Dedifferentiated amniotic fluid mesenchymal stem cell (primary cell): Measurements from ENCODE around the gene SHROOM2.
"Not testable (repeated sequence)": the region's sequence is repeated elsewhere in the genome, so short reads cannot be mapped to it uniquely, and the experiment has no call there.

Experiments
- DNase-seq: peaks from one replicate; pipeline ENCODE4 v3.0.0-alpha.2; 2016; ENCODE audit errors: extremely low spot score

Gene SHROOM2

GRCh38 chrX:9781941-9782340 is 4.3 kb upstream of the SHROOM2 start:
- no peak for DNase-seq

GRCh38 chrX:9784332-9784731 is 1.9 kb upstream of the SHROOM2 start:
- no peak for DNase-seq

GRCh38 chrX:9785254-9785943 is 830 bp upstream of the SHROOM2 start:
- no peak for DNase-seq

GRCh38 chrX:9786798-9787635 is 788 bp downstream of the SHROOM2 start:
- no peak for DNase-seq

- DNase-seq = no peak
Observed at GRCh38 chrX:9788911-9789310, 2.7 kb downstream of the SHROOM2 start.

GRCh38 chrX:9789555-9789954 is 3.3 kb downstream of the SHROOM2 start:
- DNase-seq = no peak

DNA sequence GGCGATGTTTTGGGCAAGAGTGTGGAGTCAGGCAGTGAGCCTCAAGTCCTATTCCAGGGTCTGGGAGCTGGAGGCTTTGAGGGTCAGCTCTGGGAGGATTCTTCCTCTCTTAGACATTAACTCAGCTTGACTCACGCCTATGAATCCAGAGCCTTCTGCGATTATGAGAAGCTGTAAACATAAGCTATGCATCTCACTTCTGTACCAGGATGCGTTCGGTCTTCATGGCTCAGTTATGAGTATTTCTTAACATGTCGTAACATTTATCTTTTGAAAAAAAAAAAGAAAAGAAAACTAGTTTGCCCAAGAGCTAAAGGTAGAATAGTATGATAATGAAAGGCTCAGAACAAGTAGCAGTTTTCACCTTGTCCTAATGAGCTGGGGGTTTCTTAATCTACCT is 4.6 kb downstream of the SHROOM2 start:
- no peak for DNase-seq

- no peak for DNase-seq
Observed at GRCh38 chrX:9794495-9794894, 8.3 kb downstream of the SHROOM2 start.

DNA sequence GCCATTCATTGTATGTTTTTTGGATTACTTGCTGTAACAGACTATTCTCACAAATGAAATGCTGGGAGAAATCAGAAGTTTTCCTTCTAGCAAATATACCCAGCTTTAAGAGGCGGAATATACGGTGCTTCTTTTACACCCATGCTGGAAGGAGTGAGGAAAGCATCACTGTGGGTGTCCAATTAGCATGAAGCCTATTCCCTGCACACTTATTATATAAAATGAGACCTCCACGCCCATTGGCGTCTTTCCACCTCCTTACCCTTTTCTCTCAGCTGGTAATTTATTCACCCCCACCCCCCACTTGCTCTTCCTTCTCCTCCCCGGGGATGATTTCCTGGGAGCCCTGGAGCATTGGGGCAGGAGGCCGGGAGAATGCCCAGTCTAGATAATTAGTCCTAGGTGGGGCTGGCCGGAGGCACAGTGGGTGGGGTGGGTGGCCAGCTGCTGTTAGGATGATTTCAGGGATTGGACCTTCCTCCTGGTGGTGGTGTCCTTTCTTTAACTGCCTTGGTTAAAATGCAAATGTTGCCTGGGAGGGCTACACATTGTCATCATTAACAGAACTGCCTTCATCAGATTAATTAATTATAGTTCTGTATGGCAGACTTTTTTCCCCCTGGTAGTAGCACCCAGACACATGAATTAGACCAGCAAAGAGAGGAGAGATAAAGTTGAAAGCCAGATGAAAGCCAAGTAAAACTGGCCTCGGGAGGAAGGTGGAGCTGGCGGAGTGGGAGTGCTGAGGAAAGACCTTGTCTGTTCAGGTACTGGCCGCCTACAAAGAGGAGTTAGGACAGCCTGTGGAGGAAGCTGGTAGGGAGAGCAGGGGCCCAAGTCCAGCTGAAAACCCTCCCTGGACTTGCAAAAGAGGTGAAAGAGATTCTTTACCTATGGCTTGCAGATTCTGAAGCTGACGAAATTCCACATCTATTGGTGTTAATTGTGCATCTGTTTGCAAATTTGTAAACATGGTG is 11.4 kb downstream of the SHROOM2 start:
- no peak for DNase-seq

- no peak for DNase-seq
Observed at GRCh38 chrX:9802737-9803136, 16.5 kb downstream of the SHROOM2 start.

- no peak for DNase-seq
Observed at GRCh38 chrX:9804444-9804843, 18.2 kb downstream of the SHROOM2 start.

DNA sequence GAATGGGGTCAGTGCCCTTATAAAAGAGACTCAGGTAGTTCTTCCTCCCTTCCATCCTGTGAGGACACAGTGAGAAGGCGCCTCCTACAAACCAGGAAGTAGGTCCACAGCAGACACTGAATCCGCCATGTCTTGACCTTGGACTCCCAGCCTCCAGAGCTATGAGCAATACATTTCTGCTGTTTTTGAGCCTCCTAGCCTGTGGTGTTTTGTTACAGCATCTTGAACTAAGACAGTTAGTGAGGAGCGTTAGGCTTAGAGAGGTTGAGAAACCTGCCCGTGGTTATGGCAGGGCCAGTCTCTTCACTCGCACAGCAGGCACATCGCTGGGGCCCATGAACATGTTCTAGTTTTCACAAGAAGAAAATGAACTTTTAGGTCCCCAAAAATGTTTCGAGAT is 19.7 kb downstream of the SHROOM2 start:
- no peak for DNase-seq

DNA sequence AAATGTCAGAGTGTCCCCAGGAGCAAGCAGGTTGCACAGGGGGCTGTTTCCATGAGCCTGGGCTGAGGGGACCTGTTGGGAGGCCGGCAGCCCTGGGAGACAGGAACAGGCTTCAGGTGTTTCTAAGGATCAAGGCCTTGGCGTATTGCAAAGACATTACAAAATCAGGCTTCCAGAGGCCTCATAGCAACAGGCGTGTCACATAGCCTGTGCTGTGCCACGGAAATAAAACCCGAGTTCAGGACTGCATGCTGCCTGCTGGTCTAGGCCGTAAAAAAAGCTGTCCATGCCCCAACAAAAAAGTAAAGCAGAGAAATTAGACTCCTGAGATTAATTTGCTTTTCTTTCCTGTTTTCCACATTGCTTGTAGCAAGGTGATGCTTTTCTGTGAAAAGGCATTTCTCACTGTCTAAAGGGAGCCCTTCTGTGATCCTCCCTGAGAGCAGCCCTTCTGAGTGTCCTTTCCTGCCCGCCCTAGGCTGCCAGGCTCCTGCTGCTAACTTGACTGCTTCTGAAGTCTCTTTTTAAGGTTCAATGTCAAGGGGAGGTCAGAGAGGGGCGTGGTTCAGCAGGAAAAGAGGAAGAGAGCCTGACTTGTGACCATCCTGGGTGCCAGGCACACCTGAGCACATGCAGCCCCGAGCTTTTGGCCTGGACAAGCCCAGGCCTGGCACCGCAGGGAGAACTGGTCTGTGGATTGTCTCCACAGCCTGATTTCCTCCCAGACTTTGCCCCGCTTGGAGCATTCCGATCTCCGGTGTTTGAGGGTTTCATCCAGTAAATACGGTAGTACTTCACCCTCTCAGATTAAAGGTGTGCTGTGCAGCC is 21.3 kb downstream of the SHROOM2 start:
- DNase-seq = no peak

DNA sequence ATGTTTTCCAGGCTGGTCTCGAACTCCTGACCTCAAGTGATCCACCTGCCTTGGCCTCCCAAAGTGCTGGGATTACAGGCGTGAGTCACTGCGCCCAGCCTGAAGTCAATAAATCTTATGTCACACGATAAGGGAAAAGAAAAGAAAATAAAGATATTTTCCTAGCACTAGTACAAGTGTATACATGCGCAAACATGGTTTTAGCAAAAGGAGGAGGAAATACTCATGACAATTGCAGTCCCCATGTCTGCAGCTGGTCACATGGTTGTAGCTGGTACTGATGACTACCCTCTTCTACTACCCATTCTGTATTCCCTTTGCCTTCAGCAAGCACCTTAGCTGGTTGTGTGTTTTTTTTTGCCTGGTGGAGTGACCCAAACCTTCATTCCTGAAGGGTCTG is 23.6 kb downstream of the SHROOM2 start:
- DNase-seq = not testable (repeated sequence)

DNA sequence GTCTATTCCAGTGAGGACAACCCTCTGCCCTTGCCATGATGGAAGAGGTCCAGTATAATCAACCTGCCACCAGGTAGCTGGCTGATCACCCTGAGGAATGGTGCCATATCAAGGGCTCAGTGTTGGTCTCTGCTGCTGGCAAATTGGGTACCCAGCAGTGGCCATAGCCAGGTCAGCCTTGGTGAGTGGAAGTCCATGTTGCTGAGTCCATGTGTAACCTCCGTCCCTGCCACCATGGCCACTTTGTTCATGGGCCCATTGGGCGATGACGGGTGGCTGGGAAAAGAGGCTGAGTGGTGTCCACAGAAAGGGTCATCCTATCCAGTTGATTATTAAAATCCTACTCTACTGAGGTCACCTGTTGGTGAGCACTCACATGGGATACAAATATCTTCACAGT is 24.9 kb downstream of the SHROOM2 start:
- not testable (repeated sequence) for DNase-seq

GRCh38 chrX:9816084-9816700 is 30.0 kb downstream of the SHROOM2 start:
- DNase-seq = no peak

- DNase-seq = no peak
Observed at GRCh38 chrX:9821572-9821971, 35.3 kb downstream of the SHROOM2 start.

DNA sequence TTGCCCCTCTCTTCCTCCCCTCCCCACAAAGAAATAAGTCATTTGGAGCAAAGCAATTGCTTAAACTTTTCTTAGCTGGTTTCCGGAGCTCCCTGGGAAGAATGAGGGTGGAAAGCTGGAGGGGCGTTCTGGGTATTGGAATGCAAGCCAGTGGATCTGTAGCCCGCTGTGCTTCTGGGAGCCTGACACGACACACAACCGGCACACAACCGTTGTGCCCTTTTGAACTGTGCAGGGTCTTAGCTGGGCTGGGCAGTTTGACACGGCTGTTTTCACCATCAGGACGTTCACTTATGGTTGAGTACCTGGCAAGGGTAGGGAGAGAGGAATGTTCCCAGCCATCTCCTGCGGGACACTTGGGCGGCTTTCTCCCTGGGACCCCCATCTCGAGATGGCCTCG is 38.3 kb downstream of the SHROOM2 start:
- DNase-seq = no peak

GRCh38 chrX:9825129-9825790 is 39.0 kb downstream of the SHROOM2 start:
- no peak for DNase-seq

DNA sequence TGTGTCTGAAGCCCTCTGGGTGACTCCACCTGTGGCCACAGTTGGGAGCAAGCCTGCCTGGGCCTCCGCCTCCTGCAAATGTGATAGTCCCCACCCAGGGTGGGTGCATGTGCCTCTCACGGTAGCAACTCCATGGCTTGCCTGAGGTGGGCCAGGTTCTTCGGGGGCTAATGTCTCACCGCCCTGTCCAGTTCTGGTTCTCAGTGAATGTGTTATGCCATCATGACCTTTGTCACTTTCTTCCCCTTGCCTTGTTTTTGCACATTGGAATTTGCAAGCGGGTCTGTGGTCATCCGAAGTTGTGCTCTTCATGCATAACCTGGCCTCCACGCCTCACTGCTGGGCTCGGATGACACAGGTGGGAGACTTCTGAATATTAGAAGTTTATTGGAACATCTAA is 39.7 kb downstream of the SHROOM2 start:
- DNase-seq = no peak
